SK-MEL-5 (cell line): ENCODE data around the gene EML5. TPM values are rescaled to one million over a fixed set of nuclear protein-coding genes. Genes with fewer than 3 reads are reported as not detected.

Source experiments
- DNase-seq: peaks from one replicate; pipeline ENCODE4 v3.0.0-alpha.2; 2016; ENCODE audit warnings: low read depth, low spot score
- in situ Hi-C: cut with HindIII; loops from 2 replicates; pipeline ENCODE4 v1.10.0; 2016; ENCODE audit warnings: low sequenced_read_pairs, high pct_unique_total_duplicates, low pct_unique_long_range_greater_than_20kb
- total RNA-seq: library from RNA; depleted of rRNA; stranded (reverse); fragments of >200 nt; shearing (Covaris generic); gene quantifications from 2 replicates; pipeline ENCODE4 v1.2.3, GENCODE V29; 2014

EML5 gene
- total RNA-seq, 1 experiment from 2014 or later: 0.16 TPM

GRCh38 chr14:88605594-88605993 is 187.2 kb downstream of the EML5 start:
- DNase-seq: no peak
- in situ Hi-C loops: no loop called here

GRCh38 chr14:88604212-88604611 is 188.5 kb downstream of the EML5 start:
- DNase-seq: no peak
- in situ Hi-C loops: no loop called here

- in situ Hi-C loops: no loop called here
- no peak for DNase-seq
Observed at GRCh38 chr14:88599761-88600439, 192.9 kb downstream of the EML5 start.

GRCh38 chr14:88599326-88599725 is 193.4 kb downstream of the EML5 start:
- in situ Hi-C loops: no loop called here
- no peak for DNase-seq

- DNase-seq: no peak
- in situ Hi-C loops: no loop called here
Observed at GRCh38 chr14:88598097-88598675, 194.6 kb downstream of the EML5 start.

- DNase-seq: no peak
Observed at GRCh38 chr14:88597601-88598000, 195.2 kb downstream of the EML5 start.

GRCh38 chr14:88597038-88597437 is 195.7 kb downstream of the EML5 start:
- in situ Hi-C loops: no loop called here

More at GRCh38 chr14:88597601-88598000, 195.2 kb downstream of the EML5 start:
- in situ Hi-C loops: no loop called here

GRCh38 chr14:88592031-88592430 is 200.7 kb downstream of the EML5 start:
- in situ Hi-C loops: no loop called here
- DNase-seq: no peak

More at GRCh38 chr14:88597038-88597437, 195.7 kb downstream of the EML5 start:
- no peak for DNase-seq

GRCh38 chr14:88590173-88590572 is 202.6 kb downstream of the EML5 start:
- in situ Hi-C loops: no loop called here
- no peak for DNase-seq

GRCh38 chr14:88588081-88588480 is 204.7 kb downstream of the EML5 start:
- DNase-seq: no peak
- in situ Hi-C loops: no loop called here

GRCh38 chr14:88584451-88584850 is 208.3 kb downstream of the EML5 start:
- in situ Hi-C loops: no loop called here

GRCh38 chr14:88576222-88576621 is 216.5 kb downstream of the EML5 start:
- no peak for DNase-seq
- in situ Hi-C loops: no loop called here

More at GRCh38 chr14:88584451-88584850, 208.3 kb downstream of the EML5 start:
- DNase-seq: no peak

GRCh38 chr14:88572117-88572516 is 220.6 kb downstream of the EML5 start:
- in situ Hi-C loops: no loop called here
- DNase-seq: no peak

- no peak for DNase-seq
- in situ Hi-C loops: no loop called here
Observed at GRCh38 chr14:88568196-88568595, 224.6 kb downstream of the EML5 start.

GRCh38 chr14:88565427-88565826 is 227.3 kb downstream of the EML5 start:
- DNase-seq: no peak
- in situ Hi-C loops: no loop called here

- no peak for DNase-seq
- in situ Hi-C loops: no loop called here
Observed at GRCh38 chr14:88563845-88564244, 228.9 kb downstream of the EML5 start.

GRCh38 chr14:88562831-88563686 is 229.7 kb downstream of the EML5 start, which contains the start of gene ZC3H14:
Gene ZC3H14 (plus strand): TSS chr14:88563037. CDS start chr14:88563134, 97 bp downstream.
- DNase-seq: peak; percentile 83
- in situ Hi-C loops: no loop called here

GRCh38 chr14:88562532-88562830 is 230.3 kb downstream of the EML5 start:
- no peak for DNase-seq
- in situ Hi-C loops: no loop called here
